H9 (cell line): Measurements from ENCODE around the gene PGLYRP2. TPM values are rescaled to one million over a fixed set of nuclear protein-coding genes. Genes with fewer than 3 reads are reported as not detected.

ENCODE experiments used
- DNase-seq: peaks from one replicate; pipeline ENCODE4 v3.0.0-alpha.2; 2017
- H2AFZ ChIP-seq: one replicate; pipeline ENCODE4 v1.6.1; 2013; ENCODE audit warnings: mild to moderate bottlenecking, low read length, control low read depth, moderate library complexity
- H2AK5ac ChIP-seq: 2 replicates; pipeline ENCODE4 v1.6.1; 2013; ENCODE audit warnings: low read length, control low read depth, mixed read lengths; ENCODE audit not compliant: insufficient read length
- H2BK120ac ChIP-seq: one replicate; pipeline ENCODE4 v1.6.1; 2013; ENCODE audit warnings: low read depth, mild to moderate bottlenecking, low read length, control low read depth, inconsistent platforms; ENCODE audit not compliant: poor library complexity, severe bottlenecking
- H2BK12ac ChIP-seq: 2 replicates; pipeline ENCODE4 v1.6.1; 2013; ENCODE audit warnings: low read length, control low read depth, mixed read lengths, low read depth; ENCODE audit not compliant: insufficient read length
- H2BK15ac ChIP-seq: 2 replicates; pipeline ENCODE4 v1.6.1; 2013; ENCODE audit warnings: low read depth, low read length, control low read depth
- H2BK20ac ChIP-seq: one replicate; pipeline ENCODE4 v1.6.1; 2013; ENCODE audit warnings: low read depth, mild to moderate bottlenecking, low read length, control low read depth, inconsistent platforms; ENCODE audit not compliant: poor library complexity, severe bottlenecking
- H2BK5ac ChIP-seq: 2 replicates; pipeline ENCODE4 v1.6.1; 2013; ENCODE audit warnings: low read length, control low read depth, mixed read lengths; ENCODE audit not compliant: insufficient read length
- H3K14ac ChIP-seq: 2 replicates; pipeline ENCODE4 v1.6.1; 2013; ENCODE audit warnings: low read length, control low read depth; ENCODE audit not compliant: insufficient read depth
- H3K18ac ChIP-seq: 2 replicates; pipeline ENCODE4 v1.6.1; 2013; ENCODE audit warnings: low read depth, mild to moderate bottlenecking, mixed read lengths, low read length, control low read depth; ENCODE audit not compliant: insufficient read length
- H3K23ac ChIP-seq: 2 replicates; pipeline ENCODE4 v1.6.1; 2013; ENCODE audit warnings: low read length, control low read depth, mixed read lengths, low read depth; ENCODE audit not compliant: insufficient read length
- H3K23me2 ChIP-seq: 2 replicates; pipeline ENCODE4 v1.6.1; 2013; ENCODE audit warnings: low read depth, mild to moderate bottlenecking, mixed read lengths, low read length, control low read depth; ENCODE audit not compliant: insufficient read length, poor library complexity, severe bottlenecking
- H3K27ac ChIP-seq: 2 replicates; pipeline ENCODE4 v1.5.1; 2013; ENCODE audit warnings: low read length, control low read depth, mixed read lengths, low read depth; ENCODE audit not compliant: insufficient read length
- H3K27me3 ChIP-seq: 2 replicates; pipeline ENCODE4 v1.6.1; 2013; ENCODE audit warnings: low read length, control low read depth, inconsistent platforms; ENCODE audit not compliant: insufficient read depth
- H3K4ac ChIP-seq: 2 replicates; pipeline ENCODE4 v1.6.1; 2013; ENCODE audit warnings: low read depth, mild to moderate bottlenecking, control low read depth, inconsistent platforms, low read length, moderate library complexity
- H3K4me1 ChIP-seq: 2 replicates; pipeline ENCODE4 v1.6.1; 2013; ENCODE audit warnings: low read length, control low read depth, inconsistent platforms; ENCODE audit not compliant: insufficient read depth
- H3K4me2 ChIP-seq: 2 replicates; pipeline ENCODE4 v1.6.1; 2013; ENCODE audit warnings: low read length, control low read depth, mixed read lengths; ENCODE audit not compliant: insufficient read length, insufficient read depth
- H3K56ac ChIP-seq: 2 replicates; pipeline ENCODE4 v1.6.1; 2013; ENCODE audit warnings: low read depth, mild to moderate bottlenecking, mixed read lengths, low read length, control low read depth; ENCODE audit not compliant: insufficient read length
- H3K79me1 ChIP-seq: 2 replicates; pipeline ENCODE4 v1.6.1; 2013; ENCODE audit warnings: low read depth, mild to moderate bottlenecking, moderate library complexity, low read length, control low read depth, inconsistent platforms; ENCODE audit not compliant: insufficient read depth, poor library complexity, severe bottlenecking
- H3K79me2 ChIP-seq: 2 replicates; pipeline ENCODE4 v1.6.1; 2013; ENCODE audit warnings: low read length, control low read depth, inconsistent platforms; ENCODE audit not compliant: insufficient read depth
- H3K9ac ChIP-seq: 2 replicates; pipeline ENCODE4 v1.6.1; 2013; ENCODE audit warnings: low read length, control low read depth, mixed read lengths; ENCODE audit not compliant: insufficient read length; ENCODE audit errors: extremely low read depth
- H3K9me3 ChIP-seq: one replicate; pipeline ENCODE4 v1.6.1; 2013; ENCODE audit warnings: low read depth, low read length, inconsistent platforms; ENCODE audit not compliant: control insufficient read depth
- H3T11ph ChIP-seq: one replicate; pipeline ENCODE4 v1.6.1; 2013; ENCODE audit warnings: mild to moderate bottlenecking, low read length, control low read depth, inconsistent platforms
- H4K20me1 ChIP-seq: one replicate; pipeline ENCODE4 v1.6.1; 2013; ENCODE audit not compliant: control insufficient read depth, insufficient read length, insufficient read depth
- H4K5ac ChIP-seq: 2 replicates; pipeline ENCODE4 v1.6.1; 2013; ENCODE audit warnings: low read depth, mild to moderate bottlenecking, mixed read lengths, low read length, control low read depth; ENCODE audit not compliant: insufficient read length
- H4K8ac ChIP-seq: replicated peaks from 2 replicates; pipeline ENCODE4 v1.6.1; 2013; ENCODE audit warnings: low read length, control low read depth, mixed read lengths, low read depth; ENCODE audit not compliant: insufficient read length
- H4K91ac ChIP-seq: 2 replicates; pipeline ENCODE4 v1.6.1; 2013; ENCODE audit warnings: low read depth, mild to moderate bottlenecking, moderate library complexity, mixed read lengths, low read length, control low read depth; ENCODE audit not compliant: insufficient read length
- H3K27ac Mint-ChIP-seq, 3 experiments: 2 replicates in 2 of 3; 3 replicates in 1 of 3; pipeline ENCODE4 v1.8.0; 2020 to 2021; ENCODE audit warnings: mixed read lengths in 3 of 3, mild to moderate bottlenecking in 1 of 3, moderate library complexity in 1 of 3
- H3K27me3 Mint-ChIP-seq: 2 replicates; pipeline ENCODE4 v1.8.0; 2021; ENCODE audit warnings: low read depth, mild to moderate bottlenecking, moderate library complexity, mixed read lengths
- H3K36me3 Mint-ChIP-seq, 3 experiments: 2 replicates in 2 of 3; 3 replicates in 1 of 3; pipeline ENCODE4 v1.8.0; 2020 to 2021; ENCODE audit warnings: low read depth in 3 of 3, mixed read lengths in 3 of 3; ENCODE audit not compliant: insufficient read depth in 1 of 3
- H3K4me1 Mint-ChIP-seq, 2 experiments: 2 replicates each; pipeline ENCODE4 v1.8.0; 2020; ENCODE audit warnings: mixed read lengths in 2 of 2
- H3K4me3 Mint-ChIP-seq, 2 experiments: 2 replicates in 1 of 2; 3 replicates in 1 of 2; pipeline ENCODE4 v1.8.0; 2020 to 2021; ENCODE audit warnings: mild to moderate bottlenecking in 2 of 2, mixed read lengths in 2 of 2, moderate library complexity in 1 of 2
- H3K9me3 Mint-ChIP-seq, 2 experiments: 2 replicates in 1 of 2; 3 replicates in 1 of 2; pipeline ENCODE4 v1.8.0; 2020; ENCODE audit warnings: mild to moderate bottlenecking in 2 of 2, mixed read lengths in 2 of 2, moderate library complexity in 1 of 2
- WGBS: extraction: QIAGEN DNeasy Blood & Tissue Kit; methylation state at CpG from one replicate; pipeline ENCODE4 v1.1.7; 2013; ENCODE audit warnings: missing lambda C conversion rate, low lambda C conversion rate, mixed read lengths; ENCODE audit not compliant: insufficient read length; ENCODE audit errors: extremely low coverage; 5-methylcytosine and 5-hydroxymethylcytosine counted together
- total RNA-seq: library from RNA; stranded (reverse); gene quantifications from 2 replicates; pipeline ENCODE4 v1.2.1, GENCODE V29; 2021
- TF ChIP-seq, protein P1 (sequence below): fragments of 200-600 bp; sonication (generic); conservative IDR thresholded peaks from 3 replicates; pipeline ENCODE4 v1.8.0; 2021; ENCODE audit warnings: antibody characterized with exemption, mild to moderate bottlenecking

PGLYRP2 gene
- total RNA-seq, 1 experiment from 2014 or later = not detected

DNA sequence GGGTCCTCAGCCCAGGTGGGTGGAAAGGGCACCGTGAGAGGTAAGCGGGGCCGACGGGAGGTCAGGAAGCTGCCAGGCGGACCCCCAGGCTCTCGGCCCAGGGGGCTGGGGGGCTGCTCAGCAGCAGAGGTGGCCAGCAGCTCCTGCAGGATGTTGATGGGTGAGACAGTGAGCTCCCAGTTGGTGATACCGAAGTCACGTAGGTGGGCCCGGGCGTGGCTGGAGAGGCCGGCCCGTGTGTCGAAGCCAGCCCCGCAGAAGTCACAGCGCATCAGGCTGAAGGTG, 42.5 kb downstream of the PGLYRP2 start:
- no peak overlapping the region for H3K27ac Mint-ChIP-seq
- H3K9me3 ChIP-seq = no peaks in the 10 kb centered on the region
- TF ChIP-seq, protein P1, sequence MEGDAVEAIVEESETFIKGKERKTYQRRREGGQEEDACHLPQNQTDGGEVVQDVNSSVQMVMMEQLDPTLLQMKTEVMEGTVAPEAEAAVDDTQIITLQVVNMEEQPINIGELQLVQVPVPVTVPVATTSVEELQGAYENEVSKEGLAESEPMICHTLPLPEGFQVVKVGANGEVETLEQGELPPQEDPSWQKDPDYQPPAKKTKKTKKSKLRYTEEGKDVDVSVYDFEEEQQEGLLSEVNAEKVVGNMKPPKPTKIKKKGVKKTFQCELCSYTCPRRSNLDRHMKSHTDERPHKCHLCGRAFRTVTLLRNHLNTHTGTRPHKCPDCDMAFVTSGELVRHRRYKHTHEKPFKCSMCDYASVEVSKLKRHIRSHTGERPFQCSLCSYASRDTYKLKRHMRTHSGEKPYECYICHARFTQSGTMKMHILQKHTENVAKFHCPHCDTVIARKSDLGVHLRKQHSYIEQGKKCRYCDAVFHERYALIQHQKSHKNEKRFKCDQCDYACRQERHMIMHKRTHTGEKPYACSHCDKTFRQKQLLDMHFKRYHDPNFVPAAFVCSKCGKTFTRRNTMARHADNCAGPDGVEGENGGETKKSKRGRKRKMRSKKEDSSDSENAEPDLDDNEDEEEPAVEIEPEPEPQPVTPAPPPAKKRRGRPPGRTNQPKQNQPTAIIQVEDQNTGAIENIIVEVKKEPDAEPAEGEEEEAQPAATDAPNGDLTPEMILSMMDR = no peak
- H2BK15ac ChIP-seq = no peak overlapping the region
- peaks cover 7 to 9% of the 10 kb centered on the region in 2 experiments for H3K4me1 Mint-ChIP-seq
- no peak overlapping the region for H3K4ac ChIP-seq
- no peaks in the 10 kb centered on the region; the same call in 1 of the 2 replicates for H3K79me2 ChIP-seq
- no peak overlapping the region for H4K5ac ChIP-seq
- no peak overlapping the region for H4K91ac ChIP-seq
- H2AFZ ChIP-seq = no peak overlapping the region
- H3K36me3 Mint-ChIP-seq = no peaks in the 10 kb centered on the region; a peak in 1 of 7 replicates
- no peaks in the 10 kb centered on the region for H3K27me3 ChIP-seq
- no CpG with 5 or more reads among the region's 15 CpGs for WGBS
- no peak overlapping the region for H3K14ac ChIP-seq
- no peak overlapping the region for H2BK20ac ChIP-seq
- H4K8ac ChIP-seq = no peak overlapping the region
- H4K20me1 ChIP-seq = no peaks in the 10 kb centered on the region
- H2BK120ac ChIP-seq = no peak overlapping the region
- DNase-seq = no peak
- no peak overlapping the region for H3K9ac ChIP-seq
- peaks cover 11% of the 10 kb centered on the region for H3K23me2 ChIP-seq
- H3K4me2 ChIP-seq = no peak overlapping the region
- no peak overlapping the region for H3K18ac ChIP-seq
- no peak overlapping the region for H2AK5ac ChIP-seq
- H3K4me1 ChIP-seq = no peaks in the 10 kb centered on the region
- H3T11ph ChIP-seq = no peak overlapping the region
- no peak overlapping the region for H2BK5ac ChIP-seq
- H3K4me3 Mint-ChIP-seq = no peak overlapping the region
- H3K27me3 Mint-ChIP-seq = no peaks in the 10 kb centered on the region
- no peak overlapping the region for H2BK12ac ChIP-seq
- H3K79me1 ChIP-seq = no peaks in the 10 kb centered on the region
- no peaks in the 10 kb centered on the region; a peak in 1 of 5 replicates for H3K9me3 Mint-ChIP-seq
- no peak overlapping the region for H3K23ac ChIP-seq
- H3K56ac ChIP-seq = no peak overlapping the region
- no peak overlapping the region for H3K27ac ChIP-seq
